HepG2 (cell line): ENCODE measurements around the gene OLAH. TPM values are rescaled to one million over a fixed set of nuclear protein-coding genes. Genes with fewer than 3 reads are reported as not detected.

Source experiments
- ATAC-seq: fragments of 200-7000 bp; cut with Tn5 transposase; 3 replicates; pipeline ENCODE4 v1.9.1; 2020; ENCODE audit warnings: mild to moderate bottlenecking, moderate library complexity
- BruUV-seq: library from RNA; stranded (reverse); fragments of 400-500 nt; replicated peaks from 2 replicates; lab custom pipeline; 2021; lab: Mats Ljungman, UMichigan
- CTCF ChIA-PET: fragments of 300-600 bp; formaldehyde crosslinking; extraction: SDS; loops from one replicate; lab custom pipeline; 2021; ENCODE audit warnings: low total read pairs, inconsistent platforms, low intra/inter-chr PET ratio; lab: Yijun Ruan, JAX
- POLR2A ChIA-PET: fragments of 350-600 bp; sonication (Branson Sonifier 250); formaldehyde crosslinking; loops from one replicate; lab custom pipeline; 2020; ENCODE audit warnings: antibody characterized with exemption, inconsistent platforms; lab: Yijun Ruan, JAX
- DNase-seq: peaks from one replicate; pipeline ENCODE4 v3.0.0-alpha.2; 2015; ENCODE audit warnings: low spot score
- FAIRE-seq: peaks from 3 replicates; lab custom pipeline; 2011; peaks lifted over from hg19 to GRCh38; lab: Jason Lieb, UNC
- H2AFZ ChIP-seq: one replicate; pipeline ENCODE4 v1.6.1; 2011; ENCODE audit warnings: low read length, inconsistent platforms
- H3K27ac ChIP-seq: fragments of 300-600 bp; 3 replicates; pipeline ENCODE4 v1.8.0; 2011; ENCODE audit warnings: mixed run types, mild to moderate bottlenecking, mixed read lengths, low read length, inconsistent platforms; ENCODE audit not compliant: insufficient read depth; ENCODE audit errors: extremely low read length
- H3K27me3 ChIP-seq, 2 experiments: fragments of 200-600 bp in 1 of 2; 2 replicates in 1 of 2; 3 replicates in 1 of 2; pipeline versions ENCODE4 v1.6.0 to v1.8.0; 2011; ENCODE audit warnings: low read length in 2 of 2, mild to moderate bottlenecking in 2 of 2, moderate library complexity in 2 of 2, inconsistent platforms in 1 of 2; ENCODE audit not compliant: insufficient read depth in 2 of 2, control insufficient read depth in 1 of 2
- H3K36me3 ChIP-seq, 2 experiments: fragments of 200-600 bp in 1 of 2; replicated peaks in 1 of 2; 2 replicates in 1 of 2; 3 replicates in 1 of 2; pipeline versions ENCODE4 v1.5.1 to v1.8.0; 2011; ENCODE audit warnings: low read length in 2 of 2, inconsistent platforms in 1 of 2; ENCODE audit not compliant: insufficient read depth in 2 of 2, control insufficient read depth in 1 of 2
- H3K4me1 ChIP-seq: 2 replicates; pipeline ENCODE4 v1.5.1; 2012; ENCODE audit warnings: low read length, inconsistent platforms; ENCODE audit not compliant: insufficient read depth
- H3K4me2 ChIP-seq: 2 replicates; pipeline ENCODE4 v1.6.0; 2011; ENCODE audit warnings: low read depth, low read length, inconsistent platforms
- H3K4me3 ChIP-seq, 3 experiments: fragments of 200-600 bp in 1 of 3; sonication (generic), shearing (Covaris generic) in 1 of 3; replicated peaks in 1 of 3; 2 replicates each; pipeline ENCODE4 v1.5.1; 2011 to 2016; ENCODE audit warnings: low read length in 3 of 3, inconsistent platforms in 2 of 3, low read depth in 2 of 3, mild to moderate bottlenecking in 2 of 3, control low read depth in 1 of 3, mixed read lengths in 1 of 3; ENCODE audit not compliant: insufficient read depth in 1 of 3
- H3K79me2 ChIP-seq: one replicate; pipeline ENCODE4 v1.6.1; 2011; ENCODE audit warnings: low read length, inconsistent platforms; ENCODE audit not compliant: insufficient read depth
- H3K9ac ChIP-seq: 2 replicates; pipeline ENCODE4 v1.6.0; 2011; ENCODE audit warnings: mild to moderate bottlenecking, low read depth, low read length, inconsistent platforms; ENCODE audit not compliant: insufficient read depth
- H3K9me3 ChIP-seq: 2 replicates; pipeline ENCODE4 v1.5.1; 2012; ENCODE audit warnings: mild to moderate bottlenecking, low read length
- H4K20me1 ChIP-seq: 2 replicates; pipeline ENCODE4 v1.6.0; 2011; ENCODE audit warnings: inconsistent platforms, mild to moderate bottlenecking, low read length, moderate library complexity; ENCODE audit not compliant: insufficient read depth
- KLF12 ChIP-seq: sonication (generic); formaldehyde crosslinking; IDR thresholded peaks from 2 replicates; pipeline ENCODE4 v1.4.0; 2020; ENCODE audit warnings: missing genetic modification reagents, borderline replicate concordance
- SIN3B ChIP-seq: fragments of 150-350 bp; IDR thresholded peaks from 2 replicates; pipeline ENCODE4 v1.6.1; 2014; ENCODE audit warnings: low read length
- SNAI1 ChIP-seq: sonication (generic); formaldehyde crosslinking; IDR thresholded peaks from 2 replicates; pipeline ENCODE4 v1.5.0; 2020; ENCODE audit warnings: mild to moderate bottlenecking, missing genetic modification reagents, borderline replicate concordance
- SRF ChIP-seq: IDR thresholded peaks from 2 replicates; pipeline ENCODE4 v1.6.1; 2011; ENCODE audit warnings: mild to moderate bottlenecking, low read depth, low read length, moderate library complexity
- ZNF513 ChIP-seq: sonication (generic); formaldehyde crosslinking; conservative IDR thresholded peaks from 2 replicates; pipeline ENCODE4 v1.5.0; 2020; ENCODE audit warnings: missing genetic modification reagents
- ZNF747 ChIP-seq: sonication (generic); formaldehyde crosslinking; IDR thresholded peaks from 2 replicates; pipeline ENCODE4 v1.8.1; 2023; ENCODE audit warnings: missing genetic modification reagents, mild to moderate bottlenecking, borderline replicate concordance
- ZNF790 ChIP-seq: sonication (generic); formaldehyde crosslinking; IDR thresholded peaks from 2 replicates; pipeline ENCODE4 v1.8.0; 2022; ENCODE audit warnings: missing genetic modification reagents, mild to moderate bottlenecking, borderline replicate concordance
- ZSCAN30 ChIP-seq: sonication (generic); formaldehyde crosslinking; IDR thresholded peaks from 2 replicates; pipeline ENCODE4 v1.5.0; 2020; ENCODE audit warnings: mild to moderate bottlenecking, missing genetic modification reagents
- WGBS: methylation state at CpG from one replicate; pipeline ENCODE4 v1.1.6; 2017; ENCODE audit warnings: low lambda C conversion rate; 5-methylcytosine and 5-hydroxymethylcytosine counted together
- in situ Hi-C: cut with HindIII; loops from 2 replicates; pipeline ENCODE4 v1.10.0; 2017; ENCODE audit warnings: low pct_unique_long_range_greater_than_20kb; ENCODE audit not compliant: extremely low pct_ligation_motif_present
- intact Hi-C: fragments of 100-400 bp; cut with micrococcal nuclease; formaldehyde crosslinking; loops from one replicate; pipeline ENCODE4 v1.10.0; 2022; ENCODE audit not compliant: unreplicated experiment
- polyA plus RNA-seq, 8 experiments: library from polyadenylated mRNA; depleted of rRNA in 3 of 8; stranded (reverse) in 7 of 8; unstranded in 1 of 8; fragments of >200 nt; fragmentation: Illumina TruSeq in 4 of 8; extraction: Trizol in 4 of 8; gene quantifications; 2 replicates each; pipeline versions ENCODE4 v1.2.1 to v1.2.3, GENCODE V29; 2011 to 2016; ENCODE audit warnings: low read depth in 4 of 8, missing spikeins in 1 of 8, mixed read lengths in 1 of 8; ENCODE audit not compliant: insufficient read depth in 1 of 8
- total RNA-seq, 5 experiments: library from RNA; depleted of rRNA; stranded (reverse); fragments of >200 nt; fragmentation: Illumina TruSeq; extraction: Trizol; gene quantifications; 2 replicates each; pipeline ENCODE4 v1.2.3, GENCODE V29; 2016; ENCODE audit warnings: low read depth in 1 of 5

The OLAH gene
- total and polyA plus RNA-seq, 2 of the 13 experiments (the other 11 are each of a cell fraction or from before 2014, with no cell fraction given), result 0.13 TPM; not detected in 1

GRCh38 chr10:15096661-15097010 lies 52.9 kb downstream of the OLAH start:
- H3K4me1 ChIP-seq, result peaks cover 28% of the 10 kb centered on the region
- TSS peak; percentile 62 for BruUV-seq

More at GRCh38 chr10:15096661-15097010, 52.9 kb downstream of the OLAH start:
- Histone ChIP-seq H3K4me2 (peak overlapping the region; percentile 99), H3K9me3 (no peaks in the 10 kb centered on the region), H3K4me3 (peak overlapping the region; percentile 66 to 92 (median 82)), H4K20me1 (no peaks in the 10 kb centered on the region), H3K9ac (peak overlapping the region; percentile 97), H2AFZ (peak overlapping the region; percentile 85), H3K36me3 (peaks cover 0 to 2% of the 10 kb centered on the region in 2 experiments; a peak in 1 of 5 replicates), H3K27me3 (no peaks in the 10 kb centered on the region; a peak in 1 of 5 replicates), H3K27ac (peak overlapping the region; percentile 97), H3K79me2 (peaks cover 29% of the 10 kb centered on the region)
- TF ChIP-seq SIN3B, result 0 out of 2 replicates have a peak, but pooled peaks have one; percentile 27
- TF ChIP-seq ZSCAN30 (CRISPR knock-in tag), result 0 out of 2 replicates have a peak, but pooled peaks have one; percentile 8
- no peak for TF ChIP-seq ZNF747
- TF ChIP-seq ZNF513 (CRISPR knock-in tag), result no peak
- TF ChIP-seq SRF, result 0 out of 2 replicates have a peak, but pooled peaks have one; percentile 1
- 0 out of 2 replicates have a peak, but pooled peaks have one; percentile 7 for TF ChIP-seq SNAI1 (CRISPR knock-in tag)
- TF ChIP-seq KLF12, result peak; percentile 9; the same call in 1 of the 2 replicates
- TF ChIP-seq ZNF790 (CRISPR knock-in tag), result 0 out of 2 replicates have a peak, but pooled peaks have one; percentile 2
- FAIRE-seq (no peak), DNase-seq (no peak), ATAC-seq (no peak)
- in situ Hi-C loops, result no loop called here
- ChIA-PET POLR2A (no interaction called here), CTCF (no interaction called here)
- 2% methylated on average over 11 of the region's 11 CpGs for WGBS
- intact Hi-C loops, result no loop called here
